Endothelial cell (in vitro differentiated cells): ENCODE results near the gene ZDHHC11B. TPM values are rescaled to one million over a fixed set of nuclear protein-coding genes. Genes with fewer than 3 reads are reported as not detected.

Experiments used
- DNase-seq: peaks from one replicate; pipeline ENCODE4 v3.0.0; 2021; ENCODE audit warnings: low spot score
- H3K27ac Mint-ChIP-seq: one replicate; pipeline ENCODE4 v1.8.0; 2021; ENCODE audit warnings: mixed read lengths, inconsistent platforms; ENCODE audit not compliant: unreplicated experiment
- H3K27me3 Mint-ChIP-seq: one replicate; pipeline ENCODE4 v1.8.0; 2021; ENCODE audit warnings: mild to moderate bottlenecking, moderate library complexity, mixed read lengths, inconsistent platforms; ENCODE audit not compliant: unreplicated experiment
- H3K36me3 Mint-ChIP-seq: one replicate; pipeline ENCODE4 v1.8.0; 2021; ENCODE audit warnings: mild to moderate bottlenecking, low read depth, mixed read lengths, inconsistent platforms; ENCODE audit not compliant: unreplicated experiment
- H3K4me1 Mint-ChIP-seq: one replicate; pipeline ENCODE4 v1.8.0; 2021; ENCODE audit warnings: mild to moderate bottlenecking, mixed read lengths, inconsistent platforms; ENCODE audit not compliant: unreplicated experiment
- H3K4me3 Mint-ChIP-seq: one replicate; pipeline ENCODE4 v1.8.0; 2021; ENCODE audit warnings: mild to moderate bottlenecking, mixed read lengths, inconsistent platforms; ENCODE audit not compliant: unreplicated experiment
- H3K9me3 Mint-ChIP-seq: one replicate; pipeline ENCODE4 v1.8.0; 2021; ENCODE audit warnings: mixed read lengths, inconsistent platforms; ENCODE audit not compliant: unreplicated experiment
- CTCF ChIP-seq: fragments of 200-600 bp; sonication (generic); IDR thresholded peaks from one replicate; pipeline ENCODE4 v1.5.0; 2021; ENCODE audit warnings: antibody characterized with exemption; ENCODE audit not compliant: unreplicated experiment
- total RNA-seq: library from RNA; stranded (reverse); fragmentation: NEBNext Ultra II Directional; extraction: Animal tissue kit (Norgen Biotek cat#: 25700); gene quantifications from one replicate; pipeline ENCODE4 v1.2.1, GENCODE V29; 2021; ENCODE audit not compliant: unreplicated experiment

The ZDHHC11B gene
- total RNA-seq, 1 donor from 2014 or later, result not detected

GRCh38 chr5:668283-668995, 116.1 kb downstream of the ZDHHC11B start:
- DNase-seq, result no peak
- no peak overlapping the region for H3K4me3 Mint-ChIP-seq
- peaks cover 15% of the 10 kb centered on the region for H3K27me3 Mint-ChIP-seq
- H3K4me1 Mint-ChIP-seq, result no peaks in the 10 kb centered on the region
- peaks cover 10% of the 10 kb centered on the region for H3K36me3 Mint-ChIP-seq
- H3K9me3 Mint-ChIP-seq, result no peaks in the 10 kb centered on the region
- no peak overlapping the region for H3K27ac Mint-ChIP-seq
- no peak for TF ChIP-seq CTCF

DNA sequence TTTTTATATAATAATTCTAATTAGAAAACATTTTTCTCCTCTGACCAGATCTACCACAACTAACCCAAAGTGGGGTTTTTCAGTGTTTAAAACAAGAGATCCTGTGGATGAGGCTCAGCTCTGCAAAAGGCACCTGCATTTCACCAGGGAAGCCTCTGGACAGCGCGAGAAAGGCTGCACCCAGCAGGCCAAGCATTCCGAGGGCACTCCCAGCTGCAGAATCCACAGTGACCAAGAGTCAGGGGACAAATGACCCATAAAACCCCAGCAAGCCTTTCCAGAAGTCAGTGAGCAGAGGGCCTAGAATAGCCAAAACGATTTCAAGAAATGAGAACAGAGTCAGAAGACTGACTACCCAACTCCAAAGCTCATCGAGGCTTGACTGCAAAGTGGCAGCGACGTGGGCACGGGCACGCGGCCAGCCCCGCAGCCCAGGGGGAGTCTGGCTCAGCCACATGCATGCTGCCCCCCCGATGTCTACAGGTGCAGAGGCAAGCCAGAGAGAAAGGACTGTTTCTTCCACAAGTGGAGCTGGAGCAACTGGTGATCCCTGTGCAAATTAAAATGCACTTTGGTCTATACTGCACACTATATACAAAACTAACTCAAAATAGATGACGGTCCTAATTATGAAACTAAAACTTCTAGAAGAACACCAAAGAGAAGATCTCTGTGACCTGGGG, 117.6 kb downstream of the ZDHHC11B start:
- no peak for TF ChIP-seq CTCF
- Mint-ChIP-seq H3K4me1 (no peaks in the 10 kb centered on the region), H3K4me3 (peak overlapping the region; percentile 65), H3K9me3 (no peaks in the 10 kb centered on the region), H3K36me3 (peaks cover 10% of the 10 kb centered on the region), H3K27ac (no peak overlapping the region), H3K27me3 (peaks cover 5% of the 10 kb centered on the region)
- DNase-seq, result no peak

GRCh38 chr5:665956-666711, 118.4 kb downstream of the ZDHHC11B start:
- no peaks in the 10 kb centered on the region for H3K9me3 Mint-ChIP-seq
- TF ChIP-seq CTCF, result no peak
- DNase-seq, result no peak
- peaks cover 14% of the 10 kb centered on the region for H3K36me3 Mint-ChIP-seq
- no peaks in the 10 kb centered on the region for H3K4me1 Mint-ChIP-seq
- H3K4me3 Mint-ChIP-seq, result no peak overlapping the region
- no peak overlapping the region for H3K27ac Mint-ChIP-seq
- H3K27me3 Mint-ChIP-seq, result peaks cover 5% of the 10 kb centered on the region

DNA sequence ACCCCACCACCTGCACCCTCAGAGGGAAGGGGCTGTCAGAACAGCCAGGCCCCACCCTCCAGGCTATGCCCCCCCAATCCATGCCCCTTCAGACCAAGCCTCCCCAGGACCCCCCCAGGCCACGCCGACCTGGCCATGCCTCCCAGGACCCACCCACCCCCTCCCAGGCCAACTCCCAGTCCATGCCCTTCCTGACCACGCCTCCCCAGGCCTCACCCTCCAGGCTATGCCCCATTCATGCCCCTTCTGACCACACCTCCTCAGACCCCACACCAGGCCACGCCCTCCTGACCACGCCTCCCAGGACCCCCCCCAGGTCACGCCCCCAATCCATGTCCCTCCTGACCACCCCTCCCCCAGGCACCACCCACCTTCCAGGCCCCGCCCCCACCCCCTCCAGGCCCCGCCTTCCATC, 119.0 kb downstream of the ZDHHC11B start:
- no peak for TF ChIP-seq CTCF
- Mint-ChIP-seq H3K9me3 (no peaks in the 10 kb centered on the region), H3K27ac (no peak overlapping the region), H3K36me3 (peaks cover 16% of the 10 kb centered on the region), H3K4me1 (no peaks in the 10 kb centered on the region), H3K4me3 (no peak overlapping the region), H3K27me3 (peaks cover 7% of the 10 kb centered on the region)
- no peak for DNase-seq
